HEK293 (cell line): Measurements from ENCODE around the gene ARMH3.

ENCODE experiments used
- CTCF ChIA-PET: fragments of 350-600 bp; formaldehyde crosslinking; extraction: SDS; loops from one replicate; lab custom pipeline; 2021; ENCODE audit warnings: antibody characterized with exemption; lab: Yijun Ruan, JAX
- POLR2A ChIA-PET: fragments of 300-600 bp; formaldehyde crosslinking; extraction: SDS; loops from one replicate; lab custom pipeline; 2020; ENCODE audit warnings: antibody characterized with exemption, inconsistent platforms; lab: Yijun Ruan, JAX
- H3K27ac ChIP-seq: fragments of 200-500 bp; sonication (Bioruptor generic); 2 replicates; pipeline ENCODE4 v1.5.1; 2014; ENCODE audit warnings: low read depth, low read length, control low read depth, inconsistent platforms; ENCODE audit errors: extremely low read depth
- H3K36me3 ChIP-seq, 2 experiments: fragments of 200-500 bp in 1 of 2; sonication (Bioruptor generic) in 1 of 2; 1 replicate in 1 of 2; 2 replicates in 1 of 2; pipeline ENCODE4 v1.5.1; 2014 to 2017; ENCODE audit warnings: inconsistent platforms in 2 of 2, low read length in 2 of 2; ENCODE audit not compliant: control insufficient read depth in 2 of 2, insufficient read depth in 1 of 2
- H3K4me1 ChIP-seq: fragments of 200-500 bp; sonication (Bioruptor generic); 2 replicates; pipeline ENCODE4 v1.5.1; 2014; ENCODE audit warnings: mild to moderate bottlenecking, low read length, inconsistent platforms; ENCODE audit not compliant: control insufficient read depth, insufficient read depth
- H3K4me3 ChIP-seq: 2 replicates; pipeline ENCODE4 v1.5.1; 2011; ENCODE audit warnings: low read depth, mild to moderate bottlenecking, control low read depth, low read length, moderate library complexity
- H3K9me3 ChIP-seq: fragments of 200-500 bp; sonication (Bioruptor generic); 2 replicates; pipeline ENCODE4 v1.5.1; 2014; ENCODE audit warnings: low read depth, low read length, inconsistent platforms; ENCODE audit not compliant: control insufficient read depth, insufficient read depth
- KLF10 ChIP-seq: fragments of 450-650 bp; IDR thresholded peaks from 2 replicates; pipeline ENCODE4 v1.5.1; 2018; ENCODE audit warnings: missing biosample characterization, mild to moderate bottlenecking, missing genetic modification characterization
- PRDM6 ChIP-seq: fragments of 450-650 bp; formaldehyde crosslinking; IDR thresholded peaks from 2 replicates; pipeline ENCODE4 v1.5.1; 2017; ENCODE audit warnings: missing biosample characterization, missing genetic modification characterization
- REST ChIP-seq: fragments of 450-650 bp; formaldehyde crosslinking; IDR thresholded peaks from 2 replicates; pipeline ENCODE4 v1.5.1; 2016; ENCODE audit warnings: missing biosample characterization, missing genetic modification characterization
- TCF7L2 ChIP-seq: IDR thresholded peaks from 2 replicates; pipeline ENCODE4 v1.6.1; 2011; ENCODE audit warnings: low read depth, mild to moderate bottlenecking, inconsistent platforms, low read length, moderate library complexity, borderline replicate concordance
- ZNF169 ChIP-seq: fragments of 450-650 bp; formaldehyde crosslinking; IDR thresholded peaks from 2 replicates; pipeline ENCODE4 v1.5.1; 2016; ENCODE audit warnings: missing biosample characterization, missing genetic modification characterization
- ZNF175 ChIP-seq: fragments of 450-650 bp; formaldehyde crosslinking; IDR thresholded peaks from 2 replicates; pipeline ENCODE4 v1.5.1; 2016; ENCODE audit warnings: missing biosample characterization, missing genetic modification characterization
- ZNF211 ChIP-seq: fragments of 450-650 bp; formaldehyde crosslinking; IDR thresholded peaks from 2 replicates; pipeline ENCODE4 v1.5.1; 2016; ENCODE audit warnings: low read depth, missing biosample characterization, missing genetic modification characterization
- ZNF280C ChIP-seq: fragments of 450-650 bp; formaldehyde crosslinking; IDR thresholded peaks from 2 replicates; pipeline ENCODE4 v1.5.1; 2016; ENCODE audit warnings: missing biosample characterization, missing genetic modification characterization
- ZNF48 ChIP-seq: fragments of 450-650 bp; formaldehyde crosslinking; IDR thresholded peaks from 2 replicates; pipeline ENCODE4 v1.5.1; 2016; ENCODE audit warnings: missing biosample characterization, missing genetic modification characterization
- ZNF514 ChIP-seq: fragments of 450-650 bp; formaldehyde crosslinking; IDR thresholded peaks from 2 replicates; pipeline ENCODE4 v1.5.1; 2016; ENCODE audit warnings: missing biosample characterization, missing genetic modification characterization
- ZNF677 ChIP-seq: fragments of 450-650 bp; IDR thresholded peaks from 2 replicates; pipeline ENCODE4 v1.5.0; 2018; ENCODE audit warnings: missing biosample characterization, mild to moderate bottlenecking, missing genetic modification characterization, moderate library complexity
- TF ChIP-seq, protein P1 (sequence below): fragments of 450-650 bp; formaldehyde crosslinking; IDR thresholded peaks from 2 replicates; pipeline ENCODE4 v1.5.1; 2016; ENCODE audit warnings: missing biosample characterization, missing genetic modification characterization
- TF ChIP-seq, protein P2 (sequence below): fragments of 450-650 bp; formaldehyde crosslinking; IDR thresholded peaks from 2 replicates; pipeline ENCODE4 v1.5.1; 2016; ENCODE audit warnings: missing biosample characterization, missing genetic modification characterization

Gene ARMH3

GRCh38 chr10:102072673-102073527 lies 16.9 kb upstream of the ARMH3 start (continued):
- no peak for TF ChIP-seq PRDM6 (tag by site-specific recombination)
- TF ChIP-seq ZNF48 (tag by site-specific recombination), result no peak
- TF ChIP-seq ZNF280C (tag by site-specific recombination), result no peak
- TF ChIP-seq, all 188 proteins: peak for 13

DNA sequence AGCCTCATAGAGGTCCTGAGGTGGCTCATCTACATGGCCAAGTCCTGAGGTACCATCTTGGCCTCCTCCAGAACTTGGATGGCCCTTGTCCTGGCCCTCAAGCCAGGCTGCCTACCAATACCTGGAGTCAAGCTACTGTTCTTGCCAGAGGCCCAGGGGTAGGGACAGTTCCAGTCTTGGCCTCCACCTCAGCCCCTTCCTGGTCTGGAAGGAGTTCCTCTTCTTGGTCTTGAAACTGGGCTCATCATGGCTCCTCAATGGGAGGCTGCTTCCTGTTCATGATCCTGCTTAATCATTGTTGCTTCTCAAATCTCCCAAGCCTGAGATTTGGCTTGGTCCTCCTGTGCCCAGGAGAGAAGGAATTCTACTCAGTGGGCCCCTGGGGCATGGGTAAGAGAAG lies 13.1 kb upstream of the ARMH3 start:
- Histone ChIP-seq H3K4me1 (peaks cover 8% of the 10 kb centered on the region), H3K36me3 (peaks cover 0 to 21% of the 10 kb centered on the region in 2 experiments; a peak in 2 of 3 replicates), H3K9me3 (no peaks in the 10 kb centered on the region), H3K27ac (no peak overlapping the region), H3K4me3 (no peak overlapping the region)
- TF ChIP-seq KLF10 (tag by site-specific recombination), result no peak
- TF ChIP-seq, protein P1, sequence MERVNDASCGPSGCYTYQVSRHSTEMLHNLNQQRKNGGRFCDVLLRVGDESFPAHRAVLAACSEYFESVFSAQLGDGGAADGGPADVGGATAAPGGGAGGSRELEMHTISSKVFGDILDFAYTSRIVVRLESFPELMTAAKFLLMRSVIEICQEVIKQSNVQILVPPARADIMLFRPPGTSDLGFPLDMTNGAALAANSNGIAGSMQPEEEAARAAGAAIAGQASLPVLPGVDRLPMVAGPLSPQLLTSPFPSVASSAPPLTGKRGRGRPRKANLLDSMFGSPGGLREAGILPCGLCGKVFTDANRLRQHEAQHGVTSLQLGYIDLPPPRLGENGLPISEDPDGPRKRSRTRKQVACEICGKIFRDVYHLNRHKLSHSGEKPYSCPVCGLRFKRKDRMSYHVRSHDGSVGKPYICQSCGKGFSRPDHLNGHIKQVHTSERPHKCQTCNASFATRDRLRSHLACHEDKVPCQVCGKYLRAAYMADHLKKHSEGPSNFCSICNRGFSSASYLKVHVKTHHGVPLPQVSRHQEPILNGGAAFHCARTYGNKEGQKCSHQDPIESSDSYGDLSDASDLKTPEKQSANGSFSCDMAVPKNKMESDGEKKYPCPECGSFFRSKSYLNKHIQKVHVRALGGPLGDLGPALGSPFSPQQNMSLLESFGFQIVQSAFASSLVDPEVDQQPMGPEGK (tag by site-specific recombination), result no peak
- no peak for TF ChIP-seq TCF7L2
- no peak for TF ChIP-seq ZNF514 (tag by site-specific recombination)
- no peak for TF ChIP-seq ZNF211 (tag by site-specific recombination)
- no peak for TF ChIP-seq ZNF175
- no peak for TF ChIP-seq ZNF169 (tag by site-specific recombination)
- no peak for TF ChIP-seq REST (tag by site-specific recombination)
- TF ChIP-seq, protein P2, sequence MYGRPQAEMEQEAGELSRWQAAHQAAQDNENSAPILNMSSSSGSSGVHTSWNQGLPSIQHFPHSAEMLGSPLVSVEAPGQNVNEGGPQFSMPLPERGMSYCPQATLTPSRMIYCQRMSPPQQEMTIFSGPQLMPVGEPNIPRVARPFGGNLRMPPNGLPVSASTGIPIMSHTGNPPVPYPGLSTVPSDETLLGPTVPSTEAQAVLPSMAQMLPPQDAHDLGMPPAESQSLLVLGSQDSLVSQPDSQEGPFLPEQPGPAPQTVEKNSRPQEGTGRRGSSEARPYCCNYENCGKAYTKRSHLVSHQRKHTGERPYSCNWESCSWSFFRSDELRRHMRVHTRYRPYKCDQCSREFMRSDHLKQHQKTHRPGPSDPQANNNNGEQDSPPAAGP (tag by site-specific recombination), result no peak
- no peak for TF ChIP-seq ZNF677 (tag by site-specific recombination)
- POLR2A ChIA-PET, result interaction anchor here (0.6 to 1.9 kb wide), 6 partner anchors 10 to 197 kb away, joined by 3 to 9 read pairs (median 6); partner anchors contain the start of gene ARMH3
- CTCF ChIA-PET, result interaction anchor here (0.6 to 3.6 kb wide), 6 partner anchors 32 to 811 kb away, joined by 3 to 16 read pairs (median 7); no protein-coding TSS in a partner anchor
